Panc1 (cell line): ENCODE measurements around the gene SCLT1.

ENCODE experiments used
- POLR2AphosphoS5 ChIP-seq: IDR thresholded peaks from 2 replicates; pipeline ENCODE4 v1.6.1; 2012; ENCODE audit warnings: mild to moderate bottlenecking, low read depth, low read length, moderate library complexity
- TCF7L2 ChIP-seq: IDR thresholded peaks from 2 replicates; pipeline ENCODE4 v1.6.1; 2011; ENCODE audit warnings: mild to moderate bottlenecking, low read depth, low read length, inconsistent platforms
- TF ChIP-seq, protein P1 (sequence below): fragments of 450-650 bp; IDR thresholded peaks from 2 replicates; pipeline ENCODE4 v1.5.1; 2017; ENCODE audit warnings: mild to moderate bottlenecking
- TF ChIP-seq, protein P2 (sequence below), 2 experiments: IDR thresholded peaks; 2 replicates each; pipeline ENCODE4 v1.6.1; 2011 to 2012; ENCODE audit warnings: low read depth in 2 of 2, control low read depth in 1 of 2, low read length in 1 of 2, mild to moderate bottlenecking in 1 of 2, moderate library complexity in 1 of 2; ENCODE audit not compliant: insufficient read depth in 1 of 2

DNA sequence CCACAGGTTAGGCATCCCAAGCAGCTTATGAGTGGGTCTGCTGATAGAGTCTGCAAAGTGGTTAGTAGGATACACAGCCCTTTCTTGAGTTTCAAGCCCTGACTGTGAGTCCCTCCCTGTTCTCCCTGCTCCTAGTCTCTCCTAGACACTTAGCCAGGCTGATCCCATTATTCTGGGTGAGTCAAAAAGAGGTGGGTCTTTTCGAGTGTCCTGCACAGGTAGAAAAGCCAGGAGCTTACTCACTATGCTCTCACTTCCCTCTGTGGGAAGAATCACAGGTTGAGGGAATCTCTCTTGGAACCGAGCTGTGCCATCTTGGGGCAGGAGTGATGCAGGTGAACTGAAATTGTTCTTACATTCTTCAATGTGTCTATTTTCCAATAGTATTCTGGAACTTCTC lies 29.7 kb downstream of the SCLT1 start:
- TF ChIP-seq, protein P1, sequence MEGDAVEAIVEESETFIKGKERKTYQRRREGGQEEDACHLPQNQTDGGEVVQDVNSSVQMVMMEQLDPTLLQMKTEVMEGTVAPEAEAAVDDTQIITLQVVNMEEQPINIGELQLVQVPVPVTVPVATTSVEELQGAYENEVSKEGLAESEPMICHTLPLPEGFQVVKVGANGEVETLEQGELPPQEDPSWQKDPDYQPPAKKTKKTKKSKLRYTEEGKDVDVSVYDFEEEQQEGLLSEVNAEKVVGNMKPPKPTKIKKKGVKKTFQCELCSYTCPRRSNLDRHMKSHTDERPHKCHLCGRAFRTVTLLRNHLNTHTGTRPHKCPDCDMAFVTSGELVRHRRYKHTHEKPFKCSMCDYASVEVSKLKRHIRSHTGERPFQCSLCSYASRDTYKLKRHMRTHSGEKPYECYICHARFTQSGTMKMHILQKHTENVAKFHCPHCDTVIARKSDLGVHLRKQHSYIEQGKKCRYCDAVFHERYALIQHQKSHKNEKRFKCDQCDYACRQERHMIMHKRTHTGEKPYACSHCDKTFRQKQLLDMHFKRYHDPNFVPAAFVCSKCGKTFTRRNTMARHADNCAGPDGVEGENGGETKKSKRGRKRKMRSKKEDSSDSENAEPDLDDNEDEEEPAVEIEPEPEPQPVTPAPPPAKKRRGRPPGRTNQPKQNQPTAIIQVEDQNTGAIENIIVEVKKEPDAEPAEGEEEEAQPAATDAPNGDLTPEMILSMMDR, result no peak
- TF ChIP-seq TCF7L2, result no peak
- TF ChIP-seq, protein P2, sequence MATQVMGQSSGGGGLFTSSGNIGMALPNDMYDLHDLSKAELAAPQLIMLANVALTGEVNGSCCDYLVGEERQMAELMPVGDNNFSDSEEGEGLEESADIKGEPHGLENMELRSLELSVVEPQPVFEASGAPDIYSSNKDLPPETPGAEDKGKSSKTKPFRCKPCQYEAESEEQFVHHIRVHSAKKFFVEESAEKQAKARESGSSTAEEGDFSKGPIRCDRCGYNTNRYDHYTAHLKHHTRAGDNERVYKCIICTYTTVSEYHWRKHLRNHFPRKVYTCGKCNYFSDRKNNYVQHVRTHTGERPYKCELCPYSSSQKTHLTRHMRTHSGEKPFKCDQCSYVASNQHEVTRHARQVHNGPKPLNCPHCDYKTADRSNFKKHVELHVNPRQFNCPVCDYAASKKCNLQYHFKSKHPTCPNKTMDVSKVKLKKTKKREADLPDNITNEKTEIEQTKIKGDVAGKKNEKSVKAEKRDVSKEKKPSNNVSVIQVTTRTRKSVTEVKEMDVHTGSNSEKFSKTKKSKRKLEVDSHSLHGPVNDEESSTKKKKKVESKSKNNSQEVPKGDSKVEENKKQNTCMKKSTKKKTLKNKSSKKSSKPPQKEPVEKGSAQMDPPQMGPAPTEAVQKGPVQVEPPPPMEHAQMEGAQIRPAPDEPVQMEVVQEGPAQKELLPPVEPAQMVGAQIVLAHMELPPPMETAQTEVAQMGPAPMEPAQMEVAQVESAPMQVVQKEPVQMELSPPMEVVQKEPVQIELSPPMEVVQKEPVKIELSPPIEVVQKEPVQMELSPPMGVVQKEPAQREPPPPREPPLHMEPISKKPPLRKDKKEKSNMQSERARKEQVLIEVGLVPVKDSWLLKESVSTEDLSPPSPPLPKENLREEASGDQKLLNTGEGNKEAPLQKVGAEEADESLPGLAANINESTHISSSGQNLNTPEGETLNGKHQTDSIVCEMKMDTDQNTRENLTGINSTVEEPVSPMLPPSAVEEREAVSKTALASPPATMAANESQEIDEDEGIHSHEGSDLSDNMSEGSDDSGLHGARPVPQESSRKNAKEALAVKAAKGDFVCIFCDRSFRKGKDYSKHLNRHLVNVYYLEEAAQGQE (IDR thresholded peaks at IDR 0.05; ENCODE audit: insufficient read depth in 1 of 2, low read depth in 2 of 2, low read length in 1 of 2), result no peak
- TF ChIP-seq POLR2AphosphoS5, result no peak
